Activated CD4-positive, alpha-beta T cell treated with anti-CD3 and anti-CD28 coated beads, Interleukin-2, amount 50 U/mL, for 16 hours (primary cell): Measurements from ENCODE around the gene CBL.
A peak's percentile ranks its signal among the peaks of the same experiment; 100 is the strongest.
"Not testable (repeated sequence)": the region's sequence is repeated elsewhere in the genome, so short reads cannot be mapped to it uniquely, and the experiment has no call there.

Source experiments
- DNase-seq: peaks from one replicate; pipeline ENCODE4 v3.0.0-alpha.2; 2020

Gene CBL

DNA sequence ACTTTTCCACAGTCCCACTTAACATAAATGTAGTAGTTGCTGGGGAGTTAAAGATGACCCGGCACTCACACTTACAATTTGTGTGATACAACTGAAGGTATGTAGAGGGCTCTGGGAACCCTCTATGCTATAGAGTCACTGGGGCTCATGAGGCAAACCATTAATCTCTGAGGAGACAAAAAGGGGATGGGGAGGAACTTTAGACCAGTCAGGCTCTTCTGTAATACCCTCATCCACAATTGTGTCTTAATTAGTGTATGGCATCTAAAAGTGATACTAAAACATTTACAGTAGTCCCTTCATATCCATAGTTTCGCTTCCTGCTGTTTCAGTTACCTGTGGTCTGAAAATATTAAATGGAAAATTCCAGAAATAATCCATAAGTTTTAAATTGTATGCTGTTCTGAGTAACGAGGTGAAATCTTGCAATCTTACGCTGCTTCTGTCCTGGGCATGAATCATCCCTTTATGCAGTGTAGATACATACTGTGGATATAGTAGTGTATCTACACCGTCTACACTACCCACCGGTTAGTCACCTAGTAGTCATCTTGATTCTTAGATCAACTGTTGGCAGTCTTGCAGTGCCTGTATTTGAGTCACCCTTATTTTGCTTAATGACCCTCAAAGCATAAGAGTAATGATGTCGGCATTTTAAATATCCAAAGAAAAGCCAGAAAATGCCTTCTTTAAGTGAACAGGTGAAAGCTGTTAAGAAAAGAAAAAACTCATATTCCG, 12.2 kb downstream of the CBL start:
- peak; percentile 68 for DNase-seq

DNA sequence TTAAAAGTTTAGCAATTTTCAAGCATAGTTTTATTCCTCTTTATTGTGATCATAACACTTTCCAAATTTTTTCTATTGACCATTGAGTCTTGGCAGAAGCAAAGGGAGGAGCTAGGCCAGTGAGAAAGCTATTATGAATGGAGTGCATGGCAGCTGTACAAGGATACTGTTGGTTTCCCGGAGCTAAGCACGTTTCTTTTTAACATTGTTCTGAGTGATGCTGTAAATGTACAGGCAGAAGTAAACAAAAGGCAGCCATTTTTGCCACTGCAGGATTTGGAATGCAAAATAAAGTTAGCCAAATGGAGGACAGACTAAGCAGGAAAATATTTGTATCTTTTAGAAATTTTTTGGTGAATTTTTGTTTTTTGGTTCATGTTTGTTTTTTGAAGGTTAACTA, 16.2 kb downstream of the CBL start:
- no peak for DNase-seq

DNA sequence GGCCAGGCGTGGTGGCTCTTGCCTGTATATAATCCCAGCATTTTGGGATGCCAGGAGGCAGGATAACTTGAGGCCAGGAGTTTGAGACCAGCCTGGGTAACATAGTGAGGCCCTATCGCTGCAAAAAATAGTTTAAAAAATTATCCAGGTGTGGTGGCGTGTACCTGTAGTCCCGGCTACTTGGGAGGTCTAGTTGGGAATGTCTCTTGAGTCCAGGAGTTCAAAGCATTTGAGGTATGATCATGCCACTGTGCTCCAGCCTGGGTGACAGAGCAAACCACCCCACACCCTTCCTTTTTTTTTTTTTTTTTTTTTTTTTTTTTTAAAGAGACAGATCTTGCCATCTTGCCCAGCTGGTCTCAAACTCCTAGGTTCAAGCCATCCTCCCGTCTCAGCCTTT, 16.8 kb downstream of the CBL start:
- no peak for DNase-seq

DNA sequence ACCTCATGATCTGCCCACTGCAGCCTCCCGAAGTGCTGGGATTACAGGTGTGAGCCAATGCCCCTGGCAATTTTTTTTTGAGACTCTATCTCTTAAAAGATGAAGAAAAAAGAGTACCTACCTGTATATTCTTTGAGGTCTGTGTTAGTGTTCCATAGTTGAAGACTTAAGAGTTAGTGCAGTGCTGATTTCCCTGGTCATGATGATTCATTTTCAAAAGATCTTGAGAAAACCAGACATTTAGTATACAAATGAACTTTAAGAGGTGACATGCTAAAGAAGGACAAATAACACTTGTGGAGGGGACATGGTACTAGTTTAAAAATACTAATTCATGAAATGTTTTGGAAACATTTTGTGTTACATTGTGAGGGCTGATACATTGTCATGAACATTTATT, 17.7 kb downstream of the CBL start:
- no peak for DNase-seq

DNA sequence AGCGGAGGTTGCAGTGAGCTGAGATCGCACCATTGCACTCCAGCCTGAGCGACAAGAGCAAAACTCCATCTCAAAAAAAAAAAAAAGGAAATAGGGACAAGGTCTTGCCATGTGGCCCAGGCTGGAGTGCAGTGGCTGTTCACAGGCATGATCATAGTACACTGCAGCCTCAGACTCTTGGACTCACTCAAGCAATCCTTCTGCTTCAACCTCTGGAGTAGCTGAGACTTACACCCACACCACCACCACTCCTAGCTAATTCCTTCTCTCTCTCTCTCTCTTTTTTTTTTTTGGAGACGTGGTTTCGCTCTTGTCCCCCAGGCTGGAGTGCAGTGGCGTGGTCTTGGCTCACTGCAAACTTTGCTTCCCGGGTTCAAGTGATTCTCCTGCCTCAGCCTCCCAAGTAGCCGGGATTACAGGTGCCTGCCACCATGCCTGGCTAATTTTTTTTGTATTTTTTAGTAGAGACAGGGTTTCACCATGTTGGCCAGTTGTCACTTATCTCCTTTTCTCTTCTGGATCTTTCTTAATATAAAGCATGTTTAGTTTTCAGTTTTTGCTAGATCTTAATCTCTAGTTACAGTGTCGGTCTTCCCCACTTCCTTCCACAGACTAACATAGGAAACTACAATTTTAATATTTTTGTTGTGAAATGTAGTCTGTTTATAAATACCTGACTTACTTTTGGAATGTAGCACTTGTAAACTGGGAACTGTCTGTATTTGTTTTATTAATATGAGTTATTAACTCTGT, 22.6 kb downstream of the CBL start:
- not testable (repeated sequence) for DNase-seq

DNA sequence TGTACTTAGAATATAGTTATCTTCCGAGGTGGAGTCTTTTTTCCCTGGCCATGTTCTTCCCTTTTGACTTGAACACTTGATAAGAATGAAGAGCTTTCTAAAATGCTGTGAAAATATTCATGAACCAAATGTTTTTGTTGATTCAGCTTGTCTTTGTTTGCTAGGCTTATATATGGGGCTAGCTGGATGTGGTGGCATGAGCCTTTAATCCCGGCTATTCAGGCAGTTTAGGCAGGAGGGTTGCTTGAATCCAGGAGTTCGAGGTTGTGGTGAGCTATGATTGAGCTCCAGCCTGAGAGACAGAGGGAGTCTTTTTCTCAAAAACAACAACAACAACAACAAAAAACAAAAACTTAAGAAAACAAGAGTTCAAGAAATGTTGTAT, 23.1 kb downstream of the CBL start:
- no peak for DNase-seq

DNA sequence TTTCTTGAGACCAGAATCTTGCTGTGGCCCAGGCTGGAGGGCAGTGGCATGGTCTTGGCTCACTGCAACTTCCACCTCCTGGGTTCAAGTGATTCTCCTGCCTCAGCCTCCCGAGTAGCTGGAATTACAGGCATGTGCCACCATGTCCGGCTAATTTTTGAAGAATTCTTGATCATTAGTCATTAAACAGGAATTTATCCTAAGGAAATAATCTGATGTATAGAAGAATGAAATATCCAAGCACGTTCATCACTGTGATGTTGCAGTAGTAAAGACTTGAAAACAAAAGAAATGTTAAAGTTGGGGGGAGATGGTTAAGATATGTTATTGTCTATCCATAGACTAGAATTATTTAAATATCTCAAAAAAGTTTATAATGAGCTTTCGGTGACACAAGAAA, 23.6 kb downstream of the CBL start:
- no peak for DNase-seq

DNA sequence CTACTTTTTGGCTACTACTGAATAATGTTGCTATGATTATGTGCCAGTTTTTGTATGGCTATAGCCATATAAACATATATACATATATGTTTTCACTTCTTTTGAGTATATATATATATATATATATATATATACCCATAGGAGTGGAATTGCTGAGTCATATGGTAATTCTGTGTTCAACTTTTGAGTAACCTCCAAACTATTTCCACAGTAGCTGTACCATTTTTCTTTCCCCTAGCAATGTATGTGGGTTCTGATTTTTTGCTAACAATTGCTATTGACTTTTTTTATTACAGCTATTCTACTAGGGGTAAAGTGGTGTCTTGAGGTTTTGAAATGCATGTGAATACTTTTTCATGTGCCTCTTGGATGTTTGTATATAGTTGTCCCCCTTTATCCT, 30.4 kb downstream of the CBL start:
- DNase-seq, result peak; percentile 74

DNA sequence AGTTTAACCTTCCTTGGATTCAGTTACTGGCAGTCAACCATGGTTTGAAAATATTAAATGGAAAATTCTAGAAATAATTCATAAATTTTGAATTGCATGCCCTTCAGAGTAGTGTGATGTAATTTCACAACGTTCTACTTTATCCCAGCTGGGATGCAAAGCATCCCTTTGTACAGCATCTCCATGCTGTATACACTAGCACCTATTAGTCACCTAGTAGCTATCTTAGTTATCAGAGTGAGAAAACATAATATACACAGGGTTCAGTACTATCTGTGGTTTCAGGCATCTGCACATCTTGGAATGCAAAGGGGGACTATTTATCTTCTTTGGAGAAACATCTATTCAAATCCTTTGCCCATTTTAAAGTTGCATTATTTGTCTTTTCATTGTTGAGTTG, 30.8 kb downstream of the CBL start:
- DNase-seq, result peak; percentile 32

DNA sequence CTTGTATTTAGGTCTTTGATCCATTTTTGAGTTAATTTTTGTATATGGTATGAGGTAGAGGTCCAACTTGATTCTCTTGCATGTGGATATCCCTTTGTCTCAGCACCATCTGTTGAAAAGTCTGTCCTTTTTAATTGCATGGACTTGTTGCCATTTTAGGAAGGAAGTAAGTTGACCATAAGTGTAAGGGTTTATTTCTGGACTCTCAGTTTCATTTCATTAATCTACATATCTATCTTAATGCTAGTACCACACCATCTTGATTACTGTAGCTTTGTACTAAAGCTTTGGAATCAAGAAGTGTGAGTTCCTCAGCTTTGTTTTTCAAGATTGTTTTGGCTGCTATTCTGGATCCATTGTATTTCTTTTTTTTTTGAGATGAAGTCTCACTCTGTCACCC, 31.4 kb downstream of the CBL start:
- DNase-seq, result no peak

DNA sequence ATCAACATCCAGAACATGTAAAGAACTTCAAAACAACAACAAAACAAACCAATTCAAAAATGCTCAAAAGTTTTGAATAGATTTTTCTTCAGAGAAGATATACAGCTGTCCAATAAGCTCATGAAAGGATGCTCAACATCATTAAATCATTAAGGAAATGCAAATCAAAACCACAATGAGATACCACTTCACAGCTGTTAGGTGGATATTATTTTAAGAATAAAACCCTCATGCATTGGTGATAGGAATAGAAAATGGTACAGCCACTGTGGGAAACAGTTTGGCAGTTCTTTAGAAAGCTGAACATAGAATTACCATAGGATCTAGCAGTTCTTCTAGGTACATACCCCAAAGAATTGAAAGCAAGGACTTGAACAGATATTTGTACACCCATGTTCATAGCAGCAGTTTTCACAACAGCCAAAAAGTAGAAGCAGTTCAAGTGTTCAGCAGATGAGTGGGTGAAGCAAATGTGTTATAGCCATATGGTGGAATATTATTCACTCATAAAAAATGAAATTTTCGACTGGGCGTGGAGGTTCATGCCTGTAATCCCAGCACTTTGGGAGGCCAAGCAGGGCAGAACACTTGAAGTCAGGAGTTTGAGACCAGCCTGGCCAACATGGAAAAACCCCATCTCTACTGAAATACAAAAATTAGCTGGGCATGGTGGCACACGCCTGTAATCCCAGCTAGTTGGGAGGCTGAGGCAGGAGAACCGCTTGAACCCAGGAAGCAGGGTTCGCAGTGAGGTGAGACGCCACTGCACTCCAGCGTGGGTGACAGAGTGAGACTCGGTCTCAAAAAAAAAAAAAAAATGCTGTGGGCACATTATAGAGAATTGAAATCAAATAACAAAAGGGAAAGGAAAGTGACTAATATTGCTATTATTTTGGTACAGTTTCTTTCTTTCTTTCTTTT, 42.9 kb downstream of the CBL start:
- DNase-seq, result no peak

DNA sequence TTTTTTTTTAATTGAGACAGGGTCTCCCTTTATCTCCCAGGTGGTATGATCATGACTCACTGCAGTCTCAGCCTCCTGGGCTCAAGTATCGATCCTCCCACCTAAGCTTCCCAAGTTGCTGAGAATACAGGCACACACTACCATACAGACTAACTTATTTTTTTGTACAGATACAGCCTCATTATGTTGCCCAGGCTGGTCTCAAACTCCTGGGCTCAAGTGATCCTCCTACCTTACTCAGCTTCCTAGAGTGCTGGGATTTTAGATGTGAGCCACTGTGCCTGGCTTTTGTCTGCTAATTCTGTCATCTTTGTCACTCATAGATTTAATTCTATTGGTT, 43.5 kb downstream of the CBL start:
- DNase-seq, result no peak

DNA sequence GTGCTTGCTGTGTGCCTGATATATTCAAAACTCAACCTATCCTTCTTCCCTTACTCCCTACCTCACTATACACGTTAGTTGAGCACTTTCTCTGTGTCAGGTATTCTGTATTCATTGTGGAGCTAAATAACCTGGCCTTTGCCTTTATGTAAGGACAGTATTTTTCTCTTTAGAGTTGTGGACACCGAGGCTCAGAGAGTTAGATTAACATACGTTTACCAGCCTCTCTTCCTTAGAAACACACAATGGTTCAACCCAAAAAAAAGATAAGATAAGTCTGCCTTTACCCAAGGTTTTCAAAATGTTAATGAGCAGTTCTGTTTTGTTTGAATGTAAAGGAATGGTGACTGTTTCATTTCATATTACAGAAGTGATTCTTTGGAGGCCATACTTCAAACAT, 45.0 kb downstream of the CBL start:
- no peak for DNase-seq

DNA sequence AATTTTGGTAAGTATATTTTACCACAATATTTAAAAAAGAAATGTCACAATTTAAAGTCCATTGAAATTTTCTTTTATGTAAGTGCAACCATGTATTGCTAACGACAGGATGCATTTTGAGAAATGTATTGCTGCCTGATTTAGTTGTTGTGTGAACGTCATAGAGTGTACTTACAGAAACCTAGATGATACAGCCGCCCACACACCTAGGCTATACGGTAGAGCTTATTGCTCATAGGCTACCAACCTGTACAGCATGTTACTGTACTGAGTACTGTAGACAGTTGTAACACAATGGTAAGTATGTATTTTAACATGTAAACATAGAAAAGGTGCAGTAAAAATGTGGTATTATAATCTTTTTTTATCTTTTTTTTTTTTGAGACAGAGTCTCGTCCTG, 48.1 kb downstream of the CBL start:
- DNase-seq, result no peak

DNA sequence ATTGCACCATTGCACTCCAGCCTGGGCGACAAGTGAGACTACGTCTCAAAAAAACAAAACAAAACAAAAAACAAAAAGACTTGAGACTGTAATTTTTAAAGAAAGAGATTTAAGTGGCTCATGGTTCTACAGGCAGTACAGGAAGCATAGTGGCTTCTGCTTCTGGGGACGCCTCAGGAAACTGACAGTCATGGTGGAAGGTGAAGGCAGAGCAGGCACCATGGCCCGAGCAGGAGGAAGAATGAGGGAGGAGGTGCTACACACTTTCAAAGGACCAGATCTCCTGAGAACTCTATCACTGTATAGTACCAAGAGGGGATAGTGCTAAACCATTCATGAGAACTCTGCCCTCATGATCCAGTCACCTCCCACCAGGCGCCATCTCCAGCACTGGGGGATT, 52.0 kb downstream of the CBL start:
- no peak for DNase-seq

DNA sequence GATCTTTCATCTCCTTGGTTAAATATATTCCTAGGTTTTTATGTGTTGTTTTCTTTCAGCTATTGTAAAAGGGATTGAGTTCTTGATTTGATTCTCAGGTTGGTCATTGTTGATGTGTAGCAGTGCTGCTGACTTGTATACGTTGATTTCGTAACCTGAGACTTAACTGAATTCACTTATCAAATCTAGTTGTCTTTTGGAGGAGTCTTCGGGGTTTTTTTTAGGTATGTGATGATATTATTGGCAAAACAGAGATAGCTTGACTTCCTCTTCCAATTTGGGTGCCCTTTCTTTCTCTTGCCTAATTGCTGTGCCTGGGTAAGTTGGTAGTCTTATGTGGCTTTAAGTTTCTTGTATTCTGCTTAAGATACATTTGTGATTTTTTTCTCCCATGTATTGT, 52.8 kb downstream of the CBL start:
- DNase-seq, result no peak

DNA sequence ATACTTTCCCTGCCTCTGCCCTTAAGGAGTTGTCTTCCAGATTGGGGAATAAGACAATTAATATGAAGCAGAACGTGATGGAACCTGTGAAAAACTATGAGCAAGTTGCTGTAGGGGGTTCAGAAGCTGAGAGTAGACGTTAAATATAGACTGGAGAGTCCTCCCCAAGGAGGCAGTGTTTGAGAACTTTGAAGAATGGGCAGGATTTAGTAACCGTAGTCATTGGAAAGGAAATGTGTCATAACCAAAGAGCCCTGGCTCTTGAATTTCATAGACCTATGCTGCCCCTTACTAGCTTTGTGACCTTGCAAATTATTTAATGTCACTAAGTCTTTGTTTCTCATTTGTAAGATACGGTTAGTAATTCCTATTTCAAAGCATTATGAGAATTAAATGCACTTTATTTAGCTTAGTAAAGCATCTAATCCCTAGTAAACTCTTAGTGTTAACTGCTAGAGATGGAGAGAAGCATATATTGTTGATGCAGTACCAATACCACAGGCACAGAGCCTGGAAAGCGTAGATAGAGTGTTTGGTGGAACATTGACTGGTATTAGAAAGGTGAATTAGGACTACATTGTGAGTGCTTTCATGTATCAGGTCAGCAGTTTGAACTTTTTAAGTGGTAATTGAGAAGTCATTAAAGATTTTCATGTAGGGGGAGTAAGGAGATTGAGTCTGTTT, 56.7 kb downstream of the CBL start:
- DNase-seq, result peak; percentile 74

DNA sequence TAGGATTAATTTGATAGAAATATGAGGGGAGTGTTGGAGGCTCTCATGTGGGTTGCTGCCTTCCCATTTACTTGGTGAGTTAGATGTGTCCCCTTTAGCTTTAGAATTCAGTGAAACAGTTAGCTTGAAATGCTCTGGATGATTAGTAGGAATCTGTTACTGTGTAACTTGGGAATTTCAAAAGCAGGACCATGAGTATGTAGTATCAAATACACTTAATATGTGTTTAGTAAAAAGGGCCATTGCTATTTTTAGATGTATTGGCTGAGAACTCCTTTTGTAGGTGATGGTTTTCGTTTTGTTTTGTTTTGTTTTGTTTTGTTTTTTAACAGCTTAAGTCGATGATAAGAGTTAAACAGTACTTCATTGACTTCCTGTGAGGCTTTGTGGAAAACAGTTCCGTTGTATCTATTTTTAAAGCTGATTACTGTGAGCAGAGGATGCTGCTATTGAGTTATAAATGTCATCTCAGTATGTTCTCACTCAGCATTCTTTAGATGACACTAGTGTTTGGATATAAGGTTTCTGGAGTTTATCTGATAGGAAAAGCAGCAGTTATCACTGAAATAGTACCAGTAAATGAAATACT, 57.3 kb downstream of the CBL start:
- DNase-seq, result peak; percentile 56

DNA sequence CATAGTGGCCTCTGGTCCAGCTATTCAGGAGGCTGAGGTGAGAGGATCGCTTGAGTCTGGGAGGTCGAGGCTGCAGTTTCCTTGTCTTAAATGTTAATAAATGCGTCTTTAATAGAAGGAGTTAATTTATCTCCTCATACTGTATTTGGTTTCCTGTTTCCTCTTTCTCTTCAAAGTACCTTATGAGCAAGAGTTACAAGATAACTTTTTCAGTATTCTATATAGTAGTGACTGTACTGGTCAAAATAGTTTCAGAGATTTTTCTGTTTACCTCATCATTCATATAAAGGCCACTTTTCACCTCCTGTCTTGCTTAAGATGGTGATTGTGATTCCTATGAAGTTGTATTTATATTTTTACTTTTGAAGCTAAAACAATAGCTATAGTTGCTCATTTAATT, 59.9 kb downstream of the CBL start:
- DNase-seq, result no peak

DNA sequence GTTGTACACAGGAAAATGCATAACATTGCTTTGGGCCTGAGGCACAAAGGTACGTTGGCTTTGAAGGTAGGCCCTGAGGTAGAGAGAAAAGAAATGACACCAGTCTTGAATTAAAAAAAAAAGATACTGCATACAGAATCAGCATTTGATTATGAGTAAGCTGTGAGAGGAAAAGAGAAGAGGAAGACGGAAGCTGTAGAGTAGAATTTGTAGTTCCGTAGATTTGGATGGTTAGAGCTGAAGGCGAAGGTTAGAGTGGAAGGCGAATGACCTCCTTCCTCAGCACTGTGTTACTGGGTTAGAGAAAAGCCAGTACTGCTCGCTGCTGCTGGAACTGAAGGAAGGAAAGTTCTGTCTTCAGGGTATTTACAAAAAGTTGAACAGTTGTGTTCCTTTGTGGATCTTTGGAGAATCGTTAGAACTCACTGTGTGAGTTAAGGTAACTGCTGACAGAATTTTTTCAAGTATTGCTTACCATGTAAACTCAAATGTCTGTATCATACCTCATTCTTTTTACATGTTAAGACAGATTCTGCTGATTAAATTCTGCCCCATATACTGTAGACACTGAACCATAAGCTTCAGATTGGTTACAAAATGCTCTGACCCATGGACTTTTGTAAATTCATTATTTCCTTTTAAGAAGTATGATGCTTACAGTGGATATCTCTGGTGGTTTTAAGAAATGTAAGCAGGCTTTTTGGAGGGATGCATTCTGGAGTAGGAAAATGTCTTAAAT, 60.5 kb downstream of the CBL start:
- no peak for DNase-seq

DNA sequence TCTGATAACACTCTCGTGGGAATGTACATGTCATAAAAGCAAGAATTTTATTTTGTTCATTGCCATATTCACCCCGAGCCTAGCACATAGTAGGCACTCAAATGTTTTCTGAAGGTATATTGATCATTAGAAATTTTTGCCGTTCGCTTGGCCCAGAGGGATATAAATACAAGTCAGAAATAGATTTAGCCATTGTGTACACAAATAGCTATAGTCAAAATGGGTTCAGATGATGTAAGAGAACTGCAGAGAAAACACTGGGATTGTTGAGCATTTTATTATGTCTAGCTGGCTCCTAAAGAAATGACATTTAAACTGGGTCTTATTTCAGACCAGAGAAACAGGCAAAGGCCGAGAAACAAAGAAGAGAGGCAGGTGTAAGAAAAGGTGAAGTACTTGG, 61.5 kb downstream of the CBL start:
- DNase-seq, result no peak

DNA sequence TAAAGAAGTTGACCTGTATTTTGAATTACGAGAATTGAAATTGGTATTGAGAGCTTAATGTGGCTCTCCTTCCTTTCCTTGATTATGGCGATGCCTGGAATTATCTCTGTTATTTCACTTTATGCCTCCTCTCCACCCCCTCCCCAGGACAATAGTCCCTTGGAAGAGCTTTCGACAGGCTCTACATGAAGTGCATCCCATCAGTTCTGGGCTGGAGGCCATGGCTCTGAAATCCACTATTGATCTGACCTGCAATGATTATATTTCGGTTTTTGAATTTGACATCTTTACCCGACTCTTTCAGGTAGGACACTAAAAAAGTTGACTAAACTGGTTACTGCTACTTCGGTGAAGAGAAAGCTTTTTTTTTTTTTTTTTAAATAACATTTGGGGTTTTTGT, 67.6 kb downstream of the CBL start:
- no peak for DNase-seq
